ENCODE measurements around the gene FNIP1. TPM values are rescaled to one million over a fixed set of nuclear protein-coding genes. Genes with fewer than 3 reads are reported as not detected.

Gene FNIP1
- total and polyA plus RNA-seq, 2 of the 13 experiments (the other 11 are each of a cell fraction or from before 2014, with no cell fraction given) = 10.9 to 29.3 TPM

GRCh38 chr5:131825404-131826013 lies 28.7 kb upstream of the FNIP1 start (continued):
- TF ChIP-seq GABPA (IDR thresholded peaks at IDR 0.05; ENCODE audit: low read depth, low read length) = no peak
- peak; percentile 46; the same call in 1 of the 2 replicates for TF ChIP-seq GABPA (CRISPR knock-in tag; IDR thresholded peaks at IDR 0.05; ENCODE audit: low read depth)
- TF ChIP-seq SRSF1 (optimal IDR thresholded peaks at IDR 0.05; ENCODE audit: low read depth, low read length) = no peak
- TF ChIP-seq PAX8 (CRISPR knock-in tag; IDR thresholded peaks at IDR 0.05; ENCODE audit: borderline replicate concordance) = no peak
- peak; percentile 39 for TF ChIP-seq ARID5B (CRISPR knock-in tag; IDR thresholded peaks at IDR 0.05)
- TF ChIP-seq SALL1 (CRISPR knock-in tag; IDR thresholded peaks at IDR 0.05) = 0 out of 2 replicates have a peak, but pooled peaks have one; percentile 28
- no peak for TF ChIP-seq KAT2B (IDR thresholded peaks at IDR 0.05; ENCODE audit: borderline replicate concordance, low read depth, low read length)
- no peak for TF ChIP-seq SKIL (CRISPR knock-in tag; IDR thresholded peaks at IDR 0.05; ENCODE audit: borderline replicate concordance)
- TF ChIP-seq NR2F1 (CRISPR knock-in tag; IDR thresholded peaks at IDR 0.05) = peak in 1 of 2 experiments; percentile 44; a peak in 1 of 4 replicates
- no peak for TF ChIP-seq MAF1 (CRISPR knock-in tag; IDR thresholded peaks at IDR 0.05; ENCODE audit: borderline replicate concordance)
- no peak for TF ChIP-seq MXI1 (IDR thresholded peaks at IDR 0.05; ENCODE audit: borderline replicate concordance, low read depth, low read length)
- no peak for TF ChIP-seq GTF2F1 (IDR thresholded peaks at IDR 0.05; ENCODE audit: low read length)
- peak; percentile 22; the same call in 1 of the 2 replicates for TF ChIP-seq GABPB1 (CRISPR knock-in tag; IDR thresholded peaks at IDR 0.05)

All from HepG2 (cell line).